LHCN-M2 (cell line): ENCODE data around the gene ARHGAP26. TPM values are rescaled to one million over a fixed set of nuclear protein-coding genes. Genes with fewer than 3 reads are reported as not detected.

Source experiments
- DNase-seq: peaks from one replicate; pipeline ENCODE4 v3.0.0-alpha.2; 2012; ENCODE audit warnings: low read depth
- total RNA-seq: library from RNA; depleted of rRNA; stranded (reverse); fragments of >200 nt; gene quantifications from 2 replicates; pipeline ENCODE4 v1.2.3, GENCODE V29; 2014

Gene ARHGAP26
- total RNA-seq, 1 experiment from 2014 or later = 1.0 TPM

DNA sequence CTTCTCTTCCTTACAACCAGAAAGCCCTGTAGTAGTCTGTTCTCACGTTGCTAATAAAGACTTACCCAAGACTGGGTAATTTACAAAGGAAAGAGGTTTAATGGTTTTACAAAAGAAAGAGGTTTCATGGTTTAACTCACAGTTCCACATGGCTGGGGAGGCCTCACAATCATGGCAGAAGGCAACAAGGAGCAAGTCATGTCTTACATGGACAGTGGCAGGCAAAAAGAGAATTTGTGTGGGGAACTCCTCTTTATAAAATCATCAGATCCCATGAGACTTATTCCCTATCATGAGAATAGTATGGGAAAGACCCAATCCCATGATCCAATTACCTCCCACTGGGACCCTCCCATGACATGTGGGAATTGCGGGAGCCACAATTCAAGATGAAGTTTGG is 468.4 kb downstream of the ARHGAP26 start:
- no peak for DNase-seq

DNA sequence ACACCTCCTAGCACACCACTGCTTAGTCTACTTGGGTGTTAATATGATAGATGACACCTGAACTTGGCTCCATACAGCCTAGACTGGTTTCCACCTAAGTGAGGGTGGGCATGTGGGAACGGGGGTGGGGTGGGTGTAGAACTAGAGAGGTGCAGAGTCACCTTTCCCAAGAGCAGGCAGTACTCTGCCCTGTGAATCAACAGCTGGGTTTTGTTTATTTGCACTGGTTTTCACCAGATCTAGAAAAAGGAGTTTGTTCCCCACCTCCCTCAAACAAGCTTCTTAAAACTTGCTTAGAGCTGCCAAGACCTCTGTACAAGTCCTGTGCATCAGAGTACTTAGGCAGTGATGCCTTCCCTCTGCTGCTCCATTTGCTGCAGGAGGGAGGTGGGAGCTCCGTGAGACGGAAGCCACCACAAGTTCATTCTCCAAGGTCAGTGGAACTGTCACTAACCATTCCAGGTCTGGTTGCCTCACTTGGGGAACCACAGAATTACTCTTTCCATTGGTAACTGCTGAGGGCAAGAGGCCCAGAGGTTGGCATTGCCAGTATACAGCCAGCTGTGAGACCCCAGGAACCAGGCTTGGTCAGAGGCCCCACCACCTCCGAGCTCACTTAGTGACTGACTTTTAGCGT is 469.8 kb downstream of the ARHGAP26 start:
- DNase-seq = no peak

DNA sequence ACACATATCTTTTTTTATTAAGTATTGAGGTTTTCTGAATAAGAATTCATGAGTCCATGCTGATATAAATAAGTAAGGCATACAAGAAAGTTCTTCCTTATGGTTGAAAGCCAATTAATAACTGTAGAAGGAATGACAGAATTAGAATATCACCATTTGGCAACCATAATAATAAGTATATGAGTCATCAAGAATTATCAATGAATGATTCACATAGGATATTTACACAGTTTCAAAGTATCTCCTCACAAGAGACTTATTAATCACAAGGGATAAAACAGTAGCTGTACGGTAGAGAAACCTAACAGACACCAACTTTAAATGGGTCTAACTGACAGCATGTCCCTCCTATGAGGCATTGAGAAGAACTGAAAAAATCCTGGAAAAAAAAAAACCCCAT is 471.7 kb downstream of the ARHGAP26 start:
- peak; percentile 26 for DNase-seq

DNA sequence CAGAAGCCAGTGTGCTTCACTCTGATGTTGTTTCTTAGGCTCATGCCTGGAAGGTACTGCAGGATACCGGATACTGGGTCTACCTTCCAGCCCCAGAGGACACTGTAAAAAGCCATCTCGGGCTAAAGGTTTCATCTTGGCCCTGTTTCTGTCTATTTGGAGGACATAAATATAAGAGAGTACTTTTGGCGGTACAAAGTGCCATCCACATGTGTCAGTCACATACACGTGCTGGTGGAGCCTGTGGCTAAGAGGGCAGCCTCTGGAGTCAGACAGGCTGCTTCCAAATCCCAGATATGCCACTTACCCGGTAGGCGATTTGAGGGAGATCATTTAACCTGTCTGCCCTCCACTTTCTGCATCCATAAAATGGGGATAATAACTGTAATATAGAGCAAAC is 472.9 kb downstream of the ARHGAP26 start:
- peak; percentile 45 for DNase-seq

DNA sequence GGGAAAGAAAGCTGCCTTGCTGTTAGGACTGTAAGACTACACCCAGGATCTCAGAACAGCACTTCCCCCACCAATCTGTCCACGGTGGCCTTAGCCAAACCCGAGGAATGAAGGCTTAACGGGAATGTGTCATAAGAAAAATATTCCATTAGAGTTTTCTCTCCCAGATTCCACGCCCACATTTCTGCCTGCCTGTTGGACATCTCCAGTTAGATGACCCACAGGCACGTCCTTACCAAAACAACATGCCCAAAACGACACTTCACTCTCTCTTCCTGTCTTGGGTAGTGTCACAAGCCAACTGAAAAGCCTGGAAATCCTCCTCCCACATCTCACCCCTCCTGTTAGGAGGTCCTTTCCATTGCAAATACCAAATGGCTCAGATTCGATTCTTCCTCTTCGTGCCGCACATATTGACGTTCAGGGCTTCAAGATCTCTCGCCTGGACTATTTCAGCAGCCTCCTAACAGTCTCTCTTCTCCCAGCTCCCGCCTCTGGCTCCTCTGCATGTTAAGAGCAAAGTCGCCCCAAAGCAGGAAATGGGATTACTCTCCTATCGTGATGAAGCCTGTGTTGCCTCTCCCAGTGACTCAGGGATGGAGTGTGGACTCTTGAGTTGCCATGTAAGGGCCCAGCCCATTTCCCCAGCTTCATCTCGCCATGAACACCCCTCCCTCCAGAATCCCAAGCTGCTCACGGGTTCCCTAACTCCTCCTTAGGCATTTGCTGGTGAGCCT is 474.0 kb downstream of the ARHGAP26 start:
- peak; percentile 99 for DNase-seq

DNA sequence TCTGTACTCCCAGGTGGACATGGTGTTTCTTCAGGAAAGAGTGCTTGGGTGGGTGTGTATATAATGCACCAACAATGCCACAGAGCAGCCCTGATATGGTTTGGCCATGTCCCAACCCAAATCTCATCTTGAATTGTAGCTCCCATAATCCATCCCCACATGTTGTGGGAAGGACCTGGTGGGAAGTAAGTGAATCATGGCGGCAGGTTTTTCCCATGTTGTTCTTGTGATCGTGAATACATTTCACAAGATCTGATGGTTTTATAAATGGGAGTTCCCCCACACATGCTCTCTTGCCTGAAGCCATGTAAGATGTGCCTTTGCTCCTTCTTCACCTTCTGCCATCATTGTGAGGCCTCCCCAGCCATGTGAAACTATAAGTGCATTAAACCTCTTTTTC is 474.8 kb downstream of the ARHGAP26 start:
- DNase-seq = peak; percentile 72

DNA sequence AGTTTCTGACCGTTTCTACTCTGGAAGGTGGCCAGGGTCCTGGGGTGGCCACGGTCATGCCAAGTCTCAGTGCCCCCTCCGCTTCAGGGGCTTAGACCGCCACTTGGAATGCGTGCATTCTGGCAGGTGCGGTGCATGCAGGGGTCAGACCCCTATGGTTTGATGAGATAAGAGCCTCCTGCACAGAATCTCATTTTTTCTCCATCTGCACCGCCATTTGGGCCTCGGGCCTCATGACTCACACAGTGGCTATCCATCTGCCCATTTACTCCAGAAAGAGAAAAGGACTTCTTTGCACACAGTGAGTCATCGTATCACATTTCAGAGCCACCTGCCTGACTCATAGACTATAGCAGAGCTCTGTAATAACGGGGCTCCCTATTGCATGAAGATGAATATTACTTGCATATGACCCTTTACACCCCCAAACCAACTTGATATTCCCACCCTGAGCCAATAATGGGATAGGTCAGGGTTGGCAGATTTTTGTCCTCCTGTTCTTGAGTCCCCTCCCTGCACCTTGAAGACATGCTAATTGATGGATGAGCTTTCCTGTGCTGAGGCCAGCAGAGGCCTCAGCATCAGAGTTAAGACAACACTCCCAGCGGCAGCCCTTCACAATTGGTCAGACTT is 475.9 kb downstream of the ARHGAP26 start:
- peak; percentile 96 for DNase-seq

DNA sequence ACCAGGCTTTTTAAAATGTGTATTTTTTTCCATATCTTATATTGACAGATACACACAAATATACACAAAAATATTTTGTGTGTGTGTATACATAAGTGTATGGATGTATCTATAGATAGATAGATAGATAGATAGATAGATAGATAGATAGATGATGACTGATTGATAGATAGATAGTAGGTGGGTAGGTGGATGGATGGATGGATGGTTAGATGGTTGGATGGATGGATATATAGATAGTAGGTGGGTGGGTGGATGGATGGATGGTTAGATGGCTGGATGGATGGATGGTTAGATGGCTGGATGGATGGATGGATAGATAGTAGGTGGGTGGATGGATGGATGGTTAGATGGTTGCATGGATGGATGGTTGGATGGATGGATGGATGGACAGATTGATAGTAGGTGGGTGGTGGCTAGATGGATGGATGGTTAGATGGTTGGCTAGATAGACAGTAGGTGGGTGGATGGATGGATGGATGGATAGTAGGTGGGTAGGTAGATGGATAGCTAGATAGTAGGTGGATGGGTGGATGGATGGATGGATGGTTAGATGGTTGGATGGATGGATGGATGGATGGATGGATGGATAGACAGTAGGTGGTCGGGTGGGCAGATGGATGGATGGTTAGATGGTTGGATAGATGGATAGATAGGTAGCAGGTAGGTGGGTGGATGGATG is 477.1 kb downstream of the ARHGAP26 start:
- no peak for DNase-seq

DNA sequence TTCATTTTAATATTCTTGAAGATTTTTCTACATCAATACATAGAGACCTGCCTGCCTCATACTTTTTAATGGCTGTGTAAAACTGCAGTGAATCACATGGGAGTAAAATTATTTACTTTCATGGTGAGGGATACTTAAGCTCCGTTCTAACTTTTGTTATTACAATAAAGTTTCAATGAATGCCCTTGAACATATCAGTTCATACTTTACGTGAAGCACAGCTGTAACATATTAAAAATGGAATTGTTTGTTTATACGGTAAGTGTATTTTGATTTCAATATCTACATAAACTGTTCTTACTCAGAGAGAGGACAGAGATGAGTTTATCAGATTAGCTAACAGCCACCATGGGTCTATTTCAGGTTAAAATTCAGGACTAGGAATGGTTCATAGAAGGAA is 478.2 kb downstream of the ARHGAP26 start:
- no peak for DNase-seq

DNA sequence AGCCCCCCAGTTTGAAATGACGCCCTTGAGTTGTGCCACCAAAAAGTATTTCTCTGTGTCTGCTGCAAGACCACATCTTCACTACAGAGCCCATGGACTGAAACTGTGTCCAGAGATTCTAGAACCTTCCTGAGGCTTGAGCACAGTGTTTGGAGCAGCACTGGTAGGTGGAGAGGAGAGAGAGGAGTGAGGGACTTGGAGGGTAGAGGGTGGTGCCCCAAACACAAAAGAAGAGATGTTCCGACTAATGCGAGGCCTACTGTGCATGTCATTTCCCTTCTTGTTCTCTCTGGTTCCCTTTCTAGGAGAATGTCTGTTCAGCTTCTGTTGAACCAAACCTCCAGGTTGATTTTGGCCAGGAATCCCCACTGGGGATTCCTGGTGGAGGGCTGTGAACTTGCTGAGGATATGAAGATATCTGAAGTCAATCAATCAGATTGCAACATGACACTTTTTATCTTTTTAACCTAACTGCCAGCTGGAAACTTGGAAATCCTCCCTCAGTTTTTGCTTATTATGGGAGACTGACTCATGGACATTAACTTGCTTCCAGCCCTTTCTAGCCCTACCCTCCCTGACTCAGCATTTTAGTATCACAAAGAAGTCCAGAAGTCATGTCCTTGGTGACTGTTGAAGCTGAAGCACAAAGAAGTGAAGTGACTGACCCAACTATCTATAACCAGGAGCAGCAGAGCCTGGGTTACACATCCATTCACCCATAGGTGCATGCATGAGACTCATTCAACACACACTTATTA is 478.8 kb downstream of the ARHGAP26 start:
- DNase-seq = peak; percentile 80

DNA sequence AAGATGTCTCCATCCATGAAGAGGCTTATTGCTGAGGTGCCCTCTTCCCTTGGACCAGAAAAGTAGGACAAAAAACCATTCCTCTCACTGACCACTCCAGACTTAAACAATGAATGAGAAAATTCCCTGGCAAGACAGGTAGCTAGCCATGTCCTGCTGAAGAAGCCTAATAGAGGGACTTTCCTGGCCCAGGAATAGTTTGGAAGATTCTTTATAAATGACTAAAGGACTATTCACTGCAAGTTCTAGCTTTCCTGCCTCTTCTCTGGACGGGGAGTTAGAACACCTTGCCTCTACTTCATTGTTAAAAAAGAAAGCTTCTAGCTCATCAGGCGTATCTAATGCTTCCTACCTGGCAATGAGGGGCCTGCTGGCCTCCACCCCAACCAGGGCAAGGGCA is 479.7 kb downstream of the ARHGAP26 start:
- DNase-seq = no peak

DNA sequence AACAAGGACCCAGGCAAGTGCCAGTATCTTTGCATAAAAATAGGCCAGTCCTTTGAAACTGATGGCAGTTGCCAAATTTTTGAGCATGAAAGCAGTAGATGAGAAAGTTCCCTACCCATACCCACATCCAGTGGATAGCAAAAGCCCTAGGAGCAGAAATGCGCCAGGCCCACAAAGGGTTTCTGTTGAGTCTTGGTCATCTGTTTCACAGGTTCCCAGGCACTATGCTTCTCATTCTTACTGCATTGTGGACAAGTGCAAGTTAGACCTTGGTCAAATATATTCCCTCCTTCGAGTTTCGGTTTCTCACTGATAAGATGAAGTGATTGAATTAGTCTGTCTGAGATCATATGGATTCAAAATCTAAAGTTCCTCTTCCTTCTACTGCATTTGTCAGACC is 481.0 kb downstream of the ARHGAP26 start:
- DNase-seq = no peak

DNA sequence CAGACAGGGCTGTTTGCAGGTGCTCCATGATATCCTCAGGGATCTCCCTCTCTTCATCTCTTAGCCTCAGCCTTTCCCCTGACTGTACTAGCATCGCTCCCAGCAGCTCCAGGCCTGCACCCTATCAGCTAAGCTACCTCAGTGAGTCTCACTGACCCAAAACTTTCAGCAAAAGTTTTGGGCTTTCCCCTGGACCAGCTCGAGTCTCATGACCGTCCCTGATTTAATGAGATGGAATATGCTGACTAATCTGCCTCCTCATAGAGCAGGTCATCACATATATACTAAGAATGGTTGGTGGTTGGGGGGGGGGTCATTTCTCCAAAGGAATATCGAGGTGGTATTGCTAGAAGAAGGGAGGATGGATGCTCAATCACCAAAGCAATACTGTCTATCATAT is 481.8 kb downstream of the ARHGAP26 start:
- DNase-seq = no peak

DNA sequence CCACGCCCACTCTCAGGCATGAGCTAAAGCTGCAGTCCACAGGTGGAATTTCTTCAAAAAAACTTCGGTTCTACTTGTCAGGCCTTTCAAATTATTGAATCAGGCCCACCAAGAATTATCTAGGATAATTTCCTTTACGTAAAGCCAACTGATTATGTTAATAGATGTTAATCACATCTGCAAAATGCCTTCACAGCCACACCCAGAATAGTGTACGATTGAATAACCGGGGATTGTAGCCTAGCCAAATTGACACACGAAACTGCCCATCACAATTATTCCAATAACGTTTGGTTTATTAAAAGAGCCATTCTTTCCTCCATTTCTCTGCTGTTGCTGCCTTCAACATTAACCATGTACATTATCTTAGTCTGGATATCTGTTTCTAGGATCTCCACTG is 484.6 kb downstream of the ARHGAP26 start:
- no peak for DNase-seq

DNA sequence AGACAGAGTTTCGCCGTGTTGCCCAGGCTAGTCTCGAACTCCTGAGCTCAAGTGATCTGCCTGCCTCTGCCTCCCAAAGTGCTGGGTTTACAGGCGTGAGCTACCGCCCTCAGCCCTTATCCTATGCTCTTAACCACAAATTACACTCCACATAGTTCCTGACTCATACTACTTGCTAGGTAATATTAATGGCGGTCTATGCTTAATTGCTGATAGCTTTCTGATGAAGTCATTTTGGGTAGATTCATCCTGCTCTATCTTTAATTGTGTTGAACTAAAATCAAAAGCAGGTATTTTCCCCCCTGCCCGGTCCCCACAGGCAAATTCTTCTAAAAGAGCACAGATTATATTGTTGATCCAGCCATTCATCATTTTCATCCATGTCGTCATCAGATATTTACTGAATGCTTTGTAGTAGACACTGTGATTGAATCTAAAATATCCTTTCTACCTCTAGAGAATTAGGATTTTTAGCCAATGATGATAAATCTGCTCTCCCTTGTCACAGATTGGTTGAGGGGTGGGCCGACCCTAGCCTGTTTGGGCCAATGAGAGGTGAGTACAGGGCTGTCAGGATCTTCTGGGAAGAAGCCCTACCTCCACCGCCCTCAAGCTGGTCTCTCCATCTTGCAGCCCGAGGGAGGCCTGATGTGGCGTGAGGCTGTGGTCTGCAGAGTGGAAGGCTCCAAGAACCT is 488.5 kb downstream of the ARHGAP26 start:
- DNase-seq = no peak

DNA sequence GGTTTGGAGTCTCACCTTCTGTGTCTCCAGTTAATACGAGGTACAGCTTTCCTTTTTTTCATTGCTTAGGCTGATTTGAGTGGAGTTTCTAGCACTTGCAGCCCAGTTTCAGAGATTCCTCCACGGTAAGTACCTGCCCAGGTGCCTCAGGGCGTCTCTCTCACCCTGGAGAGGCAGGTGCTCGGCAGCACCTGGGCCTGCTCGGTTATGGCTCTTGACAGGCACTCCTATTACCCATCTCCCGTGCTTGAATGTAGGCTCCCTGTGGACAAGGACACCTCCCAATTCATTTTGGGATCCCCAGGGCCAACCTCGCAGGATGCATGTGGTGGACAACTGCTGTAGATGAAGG is 489.1 kb downstream of the ARHGAP26 start:
- no peak for DNase-seq

DNA sequence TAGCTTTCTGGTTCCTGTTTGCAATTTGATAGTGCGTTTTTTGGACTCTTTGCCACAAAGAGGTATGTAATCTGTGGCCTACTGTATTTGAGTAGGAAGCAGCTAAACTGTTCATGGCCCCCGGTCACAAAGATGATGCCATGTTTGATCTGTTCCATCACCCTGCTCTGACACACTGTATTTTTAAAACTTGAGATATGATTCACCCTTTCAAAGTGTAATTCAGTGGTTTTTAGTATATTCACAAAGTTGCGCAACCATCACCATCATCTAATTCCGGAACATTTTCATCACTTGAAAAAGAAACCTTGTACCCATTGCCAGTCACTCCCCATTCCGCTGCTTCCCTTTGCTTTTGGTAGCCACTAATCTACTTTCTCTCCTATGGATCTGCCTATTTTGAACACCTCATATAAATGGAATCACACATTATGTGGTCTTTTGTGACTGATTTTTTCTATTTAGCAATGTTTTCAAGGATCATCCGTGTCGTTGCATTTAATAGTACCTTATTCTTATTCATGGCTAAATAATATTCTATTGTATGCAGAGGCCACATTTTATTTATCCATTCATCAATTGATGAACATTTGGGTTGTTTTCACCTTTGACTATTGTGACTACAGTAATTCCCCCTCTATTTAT is 491.7 kb downstream of the ARHGAP26 start:
- DNase-seq = peak; percentile 84

DNA sequence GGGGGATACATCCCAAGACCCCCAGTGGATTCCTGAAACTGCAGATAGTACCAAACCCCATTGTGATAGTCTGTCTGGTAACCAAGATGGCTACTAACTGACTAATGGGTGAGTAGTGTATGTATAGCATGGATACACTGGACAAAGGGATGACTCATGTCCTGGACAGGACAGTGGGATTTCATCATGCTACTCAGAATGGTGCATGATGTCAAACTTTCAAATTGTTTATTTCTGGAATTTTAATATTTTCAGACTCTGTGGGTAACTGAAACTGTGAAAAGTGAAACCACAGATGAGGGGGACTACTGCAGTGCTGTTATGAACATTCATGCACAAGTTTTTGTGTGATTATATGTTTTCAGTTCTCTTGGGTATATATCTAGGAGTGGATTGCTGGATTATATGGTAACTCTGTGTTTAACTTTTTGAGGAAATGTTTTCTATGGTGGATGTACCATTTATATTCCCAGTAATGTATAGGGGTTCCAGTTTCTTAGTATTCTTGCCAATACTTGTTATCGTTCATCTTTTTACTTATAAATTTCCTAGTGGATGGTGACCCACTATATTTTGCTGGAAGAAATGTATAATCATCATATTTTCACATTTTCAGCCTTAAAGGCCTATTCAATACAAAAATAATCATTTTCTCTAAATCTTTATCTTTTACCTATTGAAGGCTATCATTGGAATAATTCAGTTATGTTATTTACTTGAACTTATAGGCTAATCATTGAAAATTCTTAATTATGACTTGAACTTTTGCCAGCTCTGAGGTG is 492.4 kb downstream of the ARHGAP26 start:
- DNase-seq = peak; percentile 93

DNA sequence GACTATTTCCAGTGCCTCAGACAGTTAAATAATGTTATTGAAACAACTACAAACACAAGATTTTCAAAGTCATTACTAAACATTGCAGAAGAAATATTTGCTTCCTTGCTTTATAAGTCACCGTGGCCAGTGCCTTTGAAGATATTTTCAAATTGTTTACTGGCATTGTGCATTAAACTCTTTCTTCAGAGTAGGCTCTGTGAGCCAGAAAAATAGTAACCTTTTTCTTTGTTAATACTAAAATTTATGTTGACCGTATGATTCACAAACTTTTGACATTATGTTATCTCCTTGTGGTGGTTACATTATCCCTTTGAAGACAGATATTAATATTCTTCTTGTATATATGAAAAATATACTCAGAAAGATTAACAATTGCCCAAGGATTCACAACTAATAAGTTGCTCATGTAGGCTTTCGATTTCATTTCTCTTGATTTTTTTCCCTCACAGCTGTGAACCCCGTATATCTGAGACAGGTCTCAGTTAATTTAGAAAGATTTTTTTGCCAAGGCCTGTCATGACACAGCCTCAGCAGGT is 493.2 kb downstream of the ARHGAP26 start:
- no peak for DNase-seq

DNA sequence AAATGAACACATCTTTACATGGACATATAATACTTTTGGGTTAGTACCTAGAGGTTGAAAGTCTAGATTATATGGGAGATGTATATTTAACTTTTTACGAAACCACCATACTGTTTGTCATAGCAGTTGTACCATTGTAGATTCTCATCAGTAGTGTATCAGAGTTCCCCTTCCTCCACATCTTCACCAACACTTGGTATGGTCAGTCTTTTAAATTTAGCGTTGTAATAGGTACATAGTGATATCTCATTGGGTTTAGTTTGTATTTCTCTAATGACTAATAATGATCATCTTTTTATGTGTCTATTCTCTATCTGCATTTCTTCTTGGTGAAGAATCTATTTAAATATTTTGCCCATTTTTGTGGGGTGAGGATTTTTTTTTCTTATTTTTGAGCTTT is 495.8 kb downstream of the ARHGAP26 start:
- no peak for DNase-seq
